GM12892 (cell line): ENCODE results near the gene LIPE.

Source experiments
- POLR2A ChIP-seq: IDR thresholded peaks from 2 replicates; pipeline ENCODE4 v1.6.1; 2011; ENCODE audit warnings: low read depth, low read length, control low read depth
- POLR2AphosphoS5 ChIP-seq: IDR thresholded peaks from 2 replicates; pipeline ENCODE4 v1.6.1; 2011; ENCODE audit warnings: low read depth, low read length, control low read depth

DNA sequence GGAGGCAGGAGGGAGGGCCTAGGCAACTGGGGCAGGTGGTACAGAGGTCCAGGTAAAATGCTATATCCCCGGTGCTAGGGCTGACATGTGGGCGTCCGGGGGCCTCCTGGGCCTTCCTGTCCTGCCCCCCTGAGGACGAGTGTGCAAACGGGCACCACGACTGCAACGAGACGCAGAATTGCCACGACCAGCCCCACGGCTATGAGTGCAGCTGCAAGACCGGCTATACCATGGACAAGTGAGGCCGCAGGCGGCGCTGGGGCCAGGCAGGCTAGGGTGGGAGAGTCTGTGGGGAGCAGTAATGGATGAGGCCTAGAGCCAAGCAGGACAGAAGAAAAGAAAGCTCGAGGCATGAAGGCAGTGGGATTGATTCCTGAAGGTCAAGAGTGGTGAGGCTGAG is 58.4 kb downstream of the LIPE start:
- TF ChIP-seq POLR2A (no peak), POLR2AphosphoS5 (no peak)
